C4-2B (cell line): Measurements from ENCODE around the gene FBLN5.

Experiments used
- CTCF ChIP-seq: fragments of 450-650 bp; conservative IDR thresholded peaks from 2 replicates; pipeline ENCODE4 v1.5.1; 2017; ENCODE audit warnings: mild to moderate bottlenecking
- ZFX ChIP-seq: fragments of 450-650 bp; IDR thresholded peaks from 2 replicates; pipeline ENCODE4 v1.6.1; 2017

GRCh38 chr14:91899213-91899612, 48.3 kb downstream of the FBLN5 start:
- TF ChIP-seq CTCF: peak; percentile 79
- TF ChIP-seq ZFX: no peak
